ENCODE data around the gene KRTAP12-4. TPM values are rescaled to one million over a fixed set of nuclear protein-coding genes. Genes with fewer than 3 reads are reported as not detected.
"Not testable (repeated sequence)": the region's sequence is repeated elsewhere in the genome, so short reads cannot be mapped to it uniquely, and the experiment has no call there.

Gene KRTAP12-4
- total RNA-seq, 1 experiment from 2014 or later, result not detected

DNA sequence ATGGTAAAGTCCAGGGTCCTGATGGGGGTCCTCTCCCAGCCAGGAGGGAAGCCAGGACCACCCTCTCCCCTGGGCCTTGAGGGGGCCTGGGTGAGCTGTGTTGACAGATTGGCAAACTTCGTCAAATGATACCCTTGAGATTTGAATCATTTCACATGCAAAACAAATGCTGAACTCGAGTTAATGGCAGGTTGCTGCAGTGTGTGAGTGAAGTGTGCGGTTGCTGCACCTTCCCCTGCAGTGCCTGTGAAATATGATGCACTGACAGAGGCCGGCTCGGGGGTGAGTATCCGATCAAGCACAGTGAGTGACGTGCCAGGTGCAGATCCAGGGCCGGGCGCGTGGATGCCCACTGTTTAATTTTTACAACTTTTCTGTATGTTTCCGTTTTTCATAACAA lies 33.2 kb upstream of the KRTAP12-4 start:
- DNase-seq (ENCODE audit: low read depth), result peak; percentile 9

DNA sequence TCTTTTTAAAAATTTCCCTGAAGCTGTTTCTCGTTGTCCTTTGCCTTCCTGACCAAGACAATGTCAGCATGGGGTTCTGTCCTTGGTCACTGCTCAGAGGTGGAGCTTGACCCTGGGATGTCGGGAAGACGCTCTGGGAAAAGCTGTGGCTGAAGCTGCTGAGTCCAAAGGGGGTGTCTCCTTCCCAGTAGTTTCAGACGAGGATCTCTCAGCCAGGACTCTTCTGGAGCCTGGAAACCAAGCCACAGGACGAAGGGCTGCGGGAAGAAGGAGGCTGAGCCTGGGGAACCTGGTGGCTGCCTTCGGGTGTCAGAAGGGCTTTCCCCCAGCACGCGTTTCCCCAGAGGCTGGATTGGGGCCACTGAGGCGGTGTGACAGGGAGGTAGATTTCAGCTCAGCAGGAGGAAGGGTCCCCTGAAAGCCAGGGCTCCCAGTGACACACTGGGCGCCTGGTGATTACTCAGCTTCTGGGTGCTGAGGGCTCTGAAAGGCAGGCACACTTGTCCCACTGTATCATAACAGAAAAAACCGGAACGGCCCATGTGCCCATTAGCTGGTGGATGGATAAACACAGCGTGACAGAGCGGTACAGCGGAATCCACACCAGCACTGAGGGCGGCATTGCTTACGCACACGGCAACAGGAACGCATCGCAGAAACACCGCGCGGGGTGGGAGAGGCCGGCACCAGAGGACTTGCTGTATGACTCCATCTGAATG lies 32.5 kb upstream of the KRTAP12-4 start:
- no peak for DNase-seq (ENCODE audit: low read depth)

DNA sequence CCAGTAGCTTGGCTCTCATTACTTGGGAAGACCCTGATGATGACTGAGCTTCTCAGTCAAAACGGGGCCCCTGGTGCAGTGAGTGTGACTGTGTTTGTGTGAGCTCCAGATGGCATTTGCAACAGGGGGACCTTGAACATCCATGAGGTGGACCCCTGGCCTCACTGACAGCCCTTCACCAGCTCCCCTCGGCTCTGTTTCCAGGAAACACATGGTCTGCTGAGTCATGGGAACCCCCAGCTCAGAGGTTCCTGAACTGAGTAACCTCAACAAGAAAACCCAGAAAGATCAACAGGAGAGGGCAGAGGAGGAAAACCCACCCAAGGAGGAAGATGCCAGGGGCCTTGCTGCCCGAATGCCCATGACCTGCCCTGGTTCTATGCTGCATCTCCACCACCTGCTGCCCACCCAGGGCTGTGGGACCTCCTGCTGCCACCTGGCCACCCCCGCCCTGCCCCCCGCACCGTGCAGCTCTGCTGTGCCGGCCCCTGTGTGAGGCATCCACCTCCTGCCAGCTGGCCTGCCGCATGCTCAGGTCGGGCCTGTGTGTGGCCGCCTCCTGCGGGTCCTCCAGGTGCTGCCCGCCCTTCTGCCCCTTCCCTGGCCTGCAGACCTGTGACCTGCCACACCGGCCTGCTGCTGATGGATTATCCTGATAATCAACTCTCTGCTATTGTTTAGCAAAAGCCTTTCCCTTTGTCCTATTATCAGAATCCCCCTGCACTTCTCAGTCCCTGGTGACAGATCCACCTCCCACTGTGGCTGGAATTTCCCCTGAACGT lies 31.7 kb upstream of the KRTAP12-4 start:
- DNase-seq (ENCODE audit: low read depth), result no peak

DNA sequence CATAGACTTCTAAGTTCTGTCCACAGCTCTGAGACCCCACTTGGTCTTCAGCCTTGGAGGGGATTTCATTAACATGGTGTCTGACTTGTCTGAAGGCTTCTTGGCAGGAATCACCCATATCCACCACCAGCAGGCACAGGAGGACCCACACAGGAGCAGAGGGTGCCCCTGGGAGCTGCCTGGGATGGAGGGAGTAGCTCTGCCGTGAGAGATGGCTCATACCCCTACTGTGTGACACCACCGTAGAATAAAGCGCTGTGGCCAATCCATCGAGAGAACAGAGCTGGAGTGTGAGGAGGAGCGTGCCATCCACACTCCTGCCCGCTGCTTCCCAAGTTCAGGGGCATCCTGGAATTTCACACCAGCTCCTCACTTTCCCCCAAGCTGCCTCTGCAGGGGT lies 30.6 kb upstream of the KRTAP12-4 start:
- not testable (repeated sequence) for DNase-seq (ENCODE audit: low read depth)

DNA sequence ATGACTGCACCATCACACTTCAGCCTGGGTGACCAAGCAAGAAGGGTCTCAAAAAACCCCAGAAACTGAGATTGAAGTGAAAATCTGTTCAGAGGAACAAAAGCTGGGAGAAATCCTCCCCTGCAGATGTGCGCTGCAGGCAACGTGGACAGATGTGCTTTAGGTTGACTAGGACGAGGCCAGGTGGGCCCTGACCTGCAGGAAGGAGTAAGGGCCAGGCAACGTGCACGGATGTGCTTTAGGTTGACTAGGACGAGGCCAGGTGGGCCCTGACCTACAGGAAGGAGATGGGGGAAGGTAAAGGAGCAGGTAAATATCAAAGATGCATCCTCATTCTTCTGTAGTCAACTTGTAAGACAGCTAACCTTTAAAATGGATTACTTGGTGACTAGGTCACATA lies 30.0 kb upstream of the KRTAP12-4 start:
- no peak for DNase-seq (ENCODE audit: low read depth)

DNA sequence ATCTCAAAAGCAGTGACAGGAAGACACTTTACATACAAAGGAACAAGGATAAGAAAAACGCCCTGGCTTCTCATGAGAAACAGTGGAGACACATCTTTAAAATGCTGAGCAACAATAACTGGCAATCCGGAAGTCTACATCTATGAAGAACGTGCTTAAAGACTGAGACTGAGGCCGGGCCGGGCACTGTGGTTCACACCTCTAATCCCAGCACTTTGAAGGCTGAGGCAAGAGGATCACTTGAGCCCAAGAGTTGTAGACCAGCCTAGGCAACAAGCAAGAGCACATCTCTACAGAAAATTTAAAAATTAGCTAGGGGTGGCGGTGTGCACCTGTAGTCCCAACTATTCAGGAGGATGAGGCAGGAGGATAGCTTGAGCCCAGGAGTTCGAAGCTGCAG lies 29.6 kb upstream of the KRTAP12-4 start:
- no peak for DNase-seq (ENCODE audit: low read depth)

DNA sequence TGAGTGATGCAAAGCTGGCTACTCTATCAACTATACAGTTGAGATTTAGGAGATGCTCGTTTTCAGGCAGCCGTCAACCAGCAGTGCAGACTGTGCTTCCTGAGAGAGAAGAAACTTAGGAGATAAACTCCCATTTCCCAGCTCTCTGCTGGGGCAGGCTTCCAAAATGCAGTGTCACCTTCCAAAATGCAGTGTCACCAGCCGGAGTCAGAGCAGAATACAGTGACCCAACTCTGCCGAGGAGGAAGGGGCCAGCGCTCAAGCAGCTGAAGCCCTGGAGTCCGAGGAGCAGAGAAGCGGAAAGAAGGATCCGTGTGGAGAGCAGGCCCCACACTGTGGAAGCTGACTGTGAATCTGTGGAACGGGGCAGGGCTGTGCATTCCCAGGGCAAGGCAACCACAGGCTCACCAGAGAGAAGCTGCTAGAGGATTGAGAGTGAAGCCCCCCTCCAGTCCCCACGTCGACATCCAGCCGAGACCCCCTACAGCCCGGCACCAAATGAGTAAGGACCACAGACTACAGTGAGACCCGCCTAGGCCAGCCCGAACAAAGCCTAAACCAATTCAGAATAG lies 28.2 kb upstream of the KRTAP12-4 start:
- no peak for DNase-seq (ENCODE audit: low read depth)

DNA sequence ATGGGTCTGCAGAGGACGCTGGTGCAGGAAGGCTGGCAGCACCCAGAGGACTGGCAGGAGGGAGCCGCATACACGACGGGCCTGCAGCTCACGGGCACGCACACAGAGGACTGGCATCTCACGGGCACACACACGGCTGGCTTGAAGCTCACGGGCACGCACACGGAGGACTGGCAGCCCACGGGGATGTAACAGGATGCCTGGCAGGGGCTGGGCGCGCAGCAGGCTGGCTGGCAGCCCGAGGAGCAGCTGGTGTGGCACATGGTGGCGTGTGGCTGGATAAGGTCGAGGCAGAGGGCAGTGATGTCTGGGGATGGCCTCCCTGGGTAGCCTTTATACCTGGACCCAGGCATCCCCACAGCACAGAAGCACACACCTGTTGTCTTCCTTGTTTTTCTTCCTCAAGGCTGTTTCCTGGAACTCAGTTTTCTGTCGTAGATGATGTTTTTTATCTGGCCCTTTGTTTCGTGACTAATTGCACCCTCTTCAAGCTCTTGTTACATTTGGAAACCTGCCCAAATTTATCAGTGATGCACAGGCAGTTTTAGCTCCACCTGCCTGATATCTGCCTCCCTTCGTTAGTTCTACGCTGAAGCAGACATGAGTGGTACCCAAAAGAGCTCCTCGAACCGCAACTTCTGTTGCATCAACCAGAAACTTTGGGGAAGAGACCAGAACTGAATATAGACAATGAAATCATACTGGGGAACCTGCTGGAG lies 27.6 kb upstream of the KRTAP12-4 start, which contains the start of gene KRTAP12-1:
Gene KRTAP12-1 (minus strand): TSS at position 303 of the 719 bp plus-strand sequence. CDS start 40 bp downstream, at position 263.
- no peak for DNase-seq (ENCODE audit: low read depth)

DNA sequence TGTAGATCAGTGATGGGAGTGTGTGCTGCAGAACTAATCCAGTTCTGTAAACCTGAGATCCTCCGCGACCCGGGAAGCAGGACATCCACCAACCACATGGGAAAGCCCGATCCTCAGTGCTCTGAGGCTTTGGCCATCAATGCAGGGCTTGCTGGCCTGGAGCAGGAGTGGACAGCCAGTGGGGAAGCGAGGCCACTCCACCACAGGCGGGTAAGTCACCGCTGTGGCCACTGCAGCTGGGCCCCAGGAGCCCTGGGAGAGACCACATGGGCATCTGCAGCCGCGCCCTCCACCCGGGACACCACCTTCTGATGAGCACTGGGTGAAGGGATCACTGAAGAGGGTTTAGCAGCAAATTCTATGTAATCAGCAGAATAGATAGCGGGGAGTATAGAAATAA lies 26.7 kb upstream of the KRTAP12-4 start:
- DNase-seq (ENCODE audit: low read depth), result no peak

DNA sequence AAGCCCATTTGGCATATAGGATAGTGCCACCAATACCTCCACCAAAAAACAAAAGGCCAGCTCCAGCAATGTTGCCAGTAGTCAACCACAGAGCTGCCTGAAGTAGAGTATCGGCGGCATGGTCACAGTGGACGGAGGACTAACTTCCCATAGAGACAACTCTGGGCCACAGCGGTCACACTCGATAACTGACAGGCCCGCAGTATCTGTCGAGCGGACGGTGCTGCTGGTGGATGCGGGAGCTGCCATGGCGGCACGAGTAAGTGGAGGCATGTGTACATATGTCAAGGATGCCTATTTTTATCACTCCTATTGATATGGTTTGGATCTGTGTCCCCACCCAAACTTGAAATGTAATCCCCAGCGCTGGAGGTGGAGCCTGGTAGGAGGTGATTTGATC lies 23.4 kb upstream of the KRTAP12-4 start:
- no peak for DNase-seq (ENCODE audit: low read depth)

DNA sequence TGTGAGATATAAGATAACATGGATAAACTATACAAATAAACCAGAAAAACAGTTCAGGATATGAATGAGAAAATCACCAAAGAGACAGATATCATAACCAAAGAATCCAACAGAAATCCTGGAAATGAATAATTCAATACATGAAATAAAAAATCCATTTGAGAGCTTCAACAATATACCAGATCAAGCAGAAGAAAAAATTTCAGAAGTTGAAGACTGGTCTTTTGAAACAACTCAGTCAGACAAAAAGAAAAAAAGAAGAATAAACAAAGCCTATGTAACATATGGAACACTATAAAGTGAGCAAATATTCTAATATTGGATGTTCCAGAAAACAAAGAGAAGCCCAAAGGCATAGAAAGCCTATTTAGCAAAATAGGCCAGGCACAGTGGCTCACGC lies 17.5 kb upstream of the KRTAP12-4 start:
- DNase-seq (ENCODE audit: low read depth), result no peak

DNA sequence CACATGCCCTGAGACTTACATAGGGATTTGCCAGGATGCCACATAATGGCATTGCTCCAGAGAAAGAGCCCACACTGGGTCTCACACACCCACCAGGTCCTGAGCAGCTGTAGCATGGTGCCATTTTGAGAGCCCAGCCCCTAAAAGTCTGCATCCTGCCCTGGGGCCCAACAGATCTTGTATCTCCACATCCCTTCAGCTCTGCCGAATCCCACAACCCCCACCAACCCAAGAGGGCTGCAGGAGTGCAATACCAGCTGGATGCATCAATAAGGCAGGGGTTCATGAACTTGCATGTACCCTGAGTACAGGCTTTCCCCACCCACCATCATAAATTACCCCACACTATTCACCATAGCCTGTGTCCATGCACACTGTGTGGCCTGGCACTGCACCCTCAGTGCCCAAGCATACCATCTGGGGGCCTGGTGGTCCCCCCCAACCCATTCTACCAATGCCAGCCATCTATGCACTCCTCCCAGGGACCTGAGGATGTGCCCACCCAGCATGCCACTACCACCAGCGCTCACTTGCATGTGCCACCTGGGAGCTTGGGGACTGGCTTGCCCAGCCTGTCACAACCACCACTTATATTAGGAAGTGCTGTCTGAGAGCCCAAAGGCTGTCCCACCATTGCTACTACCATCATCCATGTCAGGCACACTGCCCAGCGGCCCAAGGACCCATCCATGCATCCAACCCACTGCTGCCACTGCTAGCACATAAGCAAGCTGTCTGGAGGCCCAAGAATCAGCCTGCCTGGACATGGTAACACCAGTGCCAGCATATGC lies 16.4 kb upstream of the KRTAP12-4 start:
- DNase-seq (ENCODE audit: low read depth), result no peak

DNA sequence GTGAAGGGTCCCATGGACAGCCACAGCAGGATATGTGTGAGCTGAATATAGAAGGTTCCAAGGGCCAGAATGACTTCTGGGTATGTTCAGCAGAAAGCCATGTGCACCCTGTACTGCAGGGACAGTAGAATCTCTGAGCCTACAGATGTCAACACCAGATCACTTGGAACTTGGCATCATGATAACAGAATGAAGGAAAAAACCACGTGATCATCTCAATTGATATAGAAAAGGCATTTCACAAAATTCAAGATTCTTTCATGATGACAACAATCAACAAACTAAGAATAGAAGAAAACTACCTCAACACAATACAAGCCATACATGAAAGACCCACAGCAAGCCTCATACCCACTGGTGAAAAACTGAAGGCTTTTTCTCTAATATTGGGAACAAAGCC lies 13.2 kb upstream of the KRTAP12-4 start:
- no peak for DNase-seq (ENCODE audit: low read depth)

DNA sequence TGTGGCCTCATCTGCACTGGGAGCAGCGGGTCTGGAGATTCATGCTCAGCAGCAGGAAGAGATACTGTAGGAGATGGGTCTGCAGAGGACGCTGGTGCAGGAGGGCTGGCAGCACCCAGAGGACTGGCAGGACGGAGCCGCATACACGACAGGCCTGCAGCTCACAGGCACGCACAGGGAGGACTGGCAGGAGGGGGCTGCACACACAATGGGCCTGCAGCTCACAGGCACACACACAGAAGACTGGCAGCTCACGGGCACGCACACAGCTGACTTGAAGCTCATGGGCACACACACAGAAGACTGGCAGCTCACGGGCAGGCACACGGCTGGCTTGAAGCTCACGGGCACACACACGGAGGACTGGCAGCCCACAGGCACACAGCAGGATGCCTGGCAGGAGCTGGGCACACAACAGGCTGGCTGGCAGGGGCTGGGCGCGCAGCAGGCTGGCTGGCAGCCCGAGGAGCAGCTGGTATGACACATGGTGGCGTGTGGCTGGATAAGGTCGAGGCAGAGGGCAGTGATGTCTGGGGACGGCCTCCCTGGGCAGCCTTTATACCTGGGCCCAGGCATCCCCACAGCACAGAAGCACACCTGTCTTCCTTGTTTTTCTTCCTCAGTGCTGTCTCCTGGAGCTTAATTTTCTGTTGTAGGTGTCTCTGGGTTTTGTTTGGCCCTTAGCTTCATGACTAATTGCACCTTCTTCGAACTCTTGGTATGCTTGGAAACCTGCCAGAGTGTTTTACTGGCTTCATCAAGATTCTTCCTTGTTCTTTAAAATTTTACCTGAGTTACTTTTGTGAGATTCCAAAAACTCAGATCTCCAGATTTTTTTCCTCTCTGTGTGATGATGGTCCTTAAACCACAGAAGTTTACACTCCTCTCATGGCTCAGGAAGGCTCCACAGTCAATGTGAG lies 12.2 kb upstream of the KRTAP12-4 start, which contains the start of gene KRTAP12-2:
Gene KRTAP12-2 (minus strand): TSS at position 527 of the 920 bp plus-strand sequence. CDS start 41 bp downstream, at position 486.
- peak; percentile 48 for DNase-seq (ENCODE audit: low read depth)

DNA sequence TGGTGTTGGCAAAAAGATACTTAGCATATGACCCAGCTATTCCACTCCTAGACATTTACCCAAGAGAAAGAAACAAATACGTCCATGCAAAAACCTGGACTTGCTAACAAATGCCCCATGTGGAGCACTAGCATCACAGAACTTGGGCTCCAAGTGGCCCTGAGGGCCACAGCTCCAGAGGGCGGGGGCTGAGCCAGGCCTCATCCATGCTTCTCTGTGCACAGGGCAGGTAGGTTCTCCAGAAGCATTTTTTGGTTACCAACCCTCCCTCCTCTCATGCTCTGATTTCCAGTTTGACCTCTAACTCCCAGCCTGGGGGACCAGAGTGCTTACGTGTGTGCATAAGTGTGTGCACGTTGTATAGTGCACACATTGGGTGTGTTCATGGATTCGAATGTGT lies 10.2 kb upstream of the KRTAP12-4 start:
- no peak for DNase-seq (ENCODE audit: low read depth)

DNA sequence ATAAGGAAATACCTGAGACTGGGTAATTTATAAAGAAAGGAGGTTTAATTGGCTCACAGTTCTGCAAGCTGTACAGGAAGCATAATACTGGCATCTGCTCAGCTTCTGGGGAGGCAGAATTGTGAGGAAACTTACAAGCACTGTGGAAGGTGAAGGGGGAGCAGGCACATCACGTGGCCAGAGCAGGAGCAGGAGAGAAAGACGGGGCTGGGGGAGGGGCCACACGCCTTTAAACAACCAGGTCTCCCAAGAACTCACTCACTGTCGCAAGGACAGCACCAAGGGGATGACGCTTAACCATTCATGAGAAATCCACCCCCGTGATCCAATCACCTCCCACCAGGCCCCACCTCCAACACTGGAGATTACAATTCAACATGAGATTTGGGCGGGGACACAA lies 7.1 kb upstream of the KRTAP12-4 start:
- DNase-seq (ENCODE audit: low read depth), result not testable (repeated sequence)

DNA sequence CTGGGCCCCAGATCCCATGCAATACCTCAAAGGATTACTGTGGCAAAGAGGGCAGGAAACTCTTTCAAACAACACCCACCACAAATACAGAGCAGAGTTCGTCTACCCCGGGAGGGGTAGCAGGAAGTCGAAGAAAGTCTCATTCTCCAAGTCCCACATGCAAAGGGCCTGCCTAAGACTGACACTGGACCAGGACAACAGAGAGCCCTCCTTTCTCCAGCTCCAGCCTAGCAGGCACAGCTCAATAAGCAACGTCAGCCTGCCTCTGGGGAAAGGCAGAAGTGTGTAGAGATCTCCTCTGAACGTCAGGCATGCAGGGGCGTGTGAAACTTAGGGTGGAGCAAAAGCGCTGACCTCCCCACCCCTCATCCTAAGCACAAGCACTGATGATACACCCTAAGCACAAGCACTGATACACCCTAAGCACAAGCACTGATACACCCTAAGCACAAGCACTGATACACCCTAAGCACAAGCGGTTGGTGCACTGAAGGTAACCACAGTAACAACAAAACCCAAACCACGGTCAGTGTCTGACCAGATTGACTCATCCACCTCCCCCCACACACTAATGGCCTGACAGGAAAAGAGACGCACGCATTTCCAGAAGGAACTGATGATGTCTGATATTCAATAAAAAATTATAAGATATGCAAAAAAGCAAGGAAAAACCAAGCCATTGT lies 4.6 kb upstream of the KRTAP12-4 start:
- DNase-seq (ENCODE audit: low read depth), result no peak

DNA sequence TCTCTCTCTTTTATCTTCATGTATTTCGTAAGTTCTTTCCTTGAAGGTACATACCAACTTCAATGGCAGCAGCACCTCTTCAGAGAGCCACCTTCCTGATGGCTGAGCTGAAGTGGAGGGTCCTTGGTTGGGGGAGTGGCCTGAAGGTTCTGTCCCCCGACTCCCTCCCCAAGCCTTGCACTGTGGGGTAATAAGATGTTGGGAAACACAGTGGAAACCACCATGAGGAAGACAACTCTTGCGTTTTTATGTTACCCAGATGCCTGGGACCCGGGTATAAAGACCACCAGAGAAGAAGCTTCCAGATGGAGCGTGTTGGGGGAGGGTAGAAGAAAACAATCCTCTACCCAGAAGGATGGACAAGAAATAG lies 4.1 kb upstream of the KRTAP12-4 start:
- DNase-seq (ENCODE audit: low read depth), result no peak
